ENCODE measurements around the gene MALRD1.

The MALRD1 gene

GRCh38 chr10:19408924-19409323 is 360.3 kb downstream of the MALRD1 start:
- no peak for DNase-seq

- DNase-seq, result no peak
Observed at GRCh38 chr10:19411119-19411518, 362.5 kb downstream of the MALRD1 start.

- DNase-seq, result peak; percentile 35
Observed at GRCh38 chr10:19412531-19412930, 363.9 kb downstream of the MALRD1 start.

GRCh38 chr10:19416164-19416563 is 367.6 kb downstream of the MALRD1 start:
- no peak for DNase-seq

GRCh38 chr10:19417740-19418139 is 369.1 kb downstream of the MALRD1 start:
- DNase-seq, result no peak

GRCh38 chr10:19421674-19422073 is 373.1 kb downstream of the MALRD1 start:
- no peak for DNase-seq

GRCh38 chr10:19426034-19426433 is 377.4 kb downstream of the MALRD1 start:
- DNase-seq, result no peak

GRCh38 chr10:19431622-19432351 is 383.2 kb downstream of the MALRD1 start:
- no peak for DNase-seq

- no peak for DNase-seq
Observed at GRCh38 chr10:19449860-19450259, 401.3 kb downstream of the MALRD1 start.

GRCh38 chr10:19451356-19451755 is 402.8 kb downstream of the MALRD1 start:
- no peak for DNase-seq

GRCh38 chr10:19451937-19452336 is 403.3 kb downstream of the MALRD1 start:
- no peak for DNase-seq

GRCh38 chr10:19453967-19454366 is 405.4 kb downstream of the MALRD1 start:
- DNase-seq, result no peak

GRCh38 chr10:19461588-19461987 is 413.0 kb downstream of the MALRD1 start:
- no peak for DNase-seq

- no peak for DNase-seq
Observed at GRCh38 chr10:19466709-19467108, 418.1 kb downstream of the MALRD1 start.

GRCh38 chr10:19468413-19468812 is 419.8 kb downstream of the MALRD1 start:
- no peak for DNase-seq

GRCh38 chr10:19469521-19469920 is 420.9 kb downstream of the MALRD1 start:
- no peak for DNase-seq

- DNase-seq, result no peak
Observed at GRCh38 chr10:19479854-19480253, 431.3 kb downstream of the MALRD1 start.

GRCh38 chr10:19480353-19480752 is 431.8 kb downstream of the MALRD1 start:
- DNase-seq, result no peak

- no peak for DNase-seq
Observed at GRCh38 chr10:19483421-19483820, 434.8 kb downstream of the MALRD1 start.

GRCh38 chr10:19488592-19489280 is 440.1 kb downstream of the MALRD1 start:
- no peak for DNase-seq

GRCh38 chr10:19491166-19491565 is 442.6 kb downstream of the MALRD1 start:
- DNase-seq, result peak; percentile 11

GRCh38 chr10:19493917-19494316 is 445.3 kb downstream of the MALRD1 start:
- DNase-seq, result no peak

GRCh38 chr10:19497026-19497425 is 448.4 kb downstream of the MALRD1 start:
- no peak for DNase-seq

Data from suppressor macrophage treated with lipopolysaccharide for 4 hours (primary cell).